GM10248 (cell line): ENCODE results near the gene PLAAT2.
"Not testable (repeated sequence)": the region's sequence is repeated elsewhere in the genome, so short reads cannot be mapped to it uniquely, and the experiment has no call there.

Experiments
- CTCF ChIA-PET: fragments of 300-600 bp; sonication (Branson Sonifier 250); formaldehyde crosslinking; extraction: SDS; loops from one replicate; lab custom pipeline; 2021; ENCODE audit warnings: antibody characterized with exemption; lab: Yijun Ruan, JAX
- POLR2A ChIA-PET: fragments of 350-650 bp; sonication (Branson Sonifier 250); formaldehyde crosslinking; extraction: SDS; loops from one replicate; lab custom pipeline; 2020; ENCODE audit warnings: antibody characterized with exemption; lab: Yijun Ruan, JAX
- DNase-seq: peaks from one replicate; pipeline ENCODE4 v3.0.0; 2012; ENCODE audit errors: extremely low spot score
- CTCF ChIP-seq: IDR thresholded peaks from 2 replicates; pipeline ENCODE4 v1.5.1; 2012; ENCODE audit warnings: mild to moderate bottlenecking, low read depth; ENCODE audit errors: extremely low read depth, missing control alignments, control extremely low read depth

The PLAAT2 gene

DNA sequence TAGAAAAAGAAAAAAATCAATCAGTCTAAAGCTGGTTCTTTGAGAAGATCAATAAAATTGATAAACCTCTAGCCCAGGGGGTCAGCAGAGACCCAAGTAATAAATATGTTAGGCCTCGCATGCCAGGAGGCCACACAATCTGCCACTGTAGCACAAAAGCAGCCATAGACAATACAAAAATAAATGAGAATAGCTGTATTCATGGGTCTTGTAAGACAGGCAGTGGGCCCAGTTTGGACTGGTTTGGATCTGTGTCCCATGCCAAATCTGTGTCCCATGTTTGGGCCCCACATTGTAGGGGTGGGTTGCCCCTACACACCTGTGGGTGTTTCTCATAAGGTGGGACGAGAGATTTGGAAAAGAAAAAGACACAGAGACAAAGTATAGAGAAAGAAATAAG is 33.2 kb downstream of the PLAAT2 start:
- ChIA-PET POLR2A (no interaction called here), CTCF (interaction anchor here (1.0 to 1.5 kb wide), 3 partner anchors 9 to 51 kb away, joined by 3 to 6 read pairs (median 3); no protein-coding TSS in a partner anchor)
- no peak for DNase-seq

GRCh38 chr11:63529373-63529772 is 33.8 kb downstream of the PLAAT2 start:
- POLR2A ChIA-PET, DNase-seq: not testable (repeated sequence)
- CTCF ChIA-PET: interaction anchor here (1.0 to 1.5 kb wide), 4 partner anchors 9 to 109 kb away, joined by 3 to 6 read pairs (median 3); no protein-coding TSS in a partner anchor

More for the DNA sequence above, 33.2 kb downstream of the PLAAT2 start:
- TF ChIP-seq CTCF: no peak

DNA sequence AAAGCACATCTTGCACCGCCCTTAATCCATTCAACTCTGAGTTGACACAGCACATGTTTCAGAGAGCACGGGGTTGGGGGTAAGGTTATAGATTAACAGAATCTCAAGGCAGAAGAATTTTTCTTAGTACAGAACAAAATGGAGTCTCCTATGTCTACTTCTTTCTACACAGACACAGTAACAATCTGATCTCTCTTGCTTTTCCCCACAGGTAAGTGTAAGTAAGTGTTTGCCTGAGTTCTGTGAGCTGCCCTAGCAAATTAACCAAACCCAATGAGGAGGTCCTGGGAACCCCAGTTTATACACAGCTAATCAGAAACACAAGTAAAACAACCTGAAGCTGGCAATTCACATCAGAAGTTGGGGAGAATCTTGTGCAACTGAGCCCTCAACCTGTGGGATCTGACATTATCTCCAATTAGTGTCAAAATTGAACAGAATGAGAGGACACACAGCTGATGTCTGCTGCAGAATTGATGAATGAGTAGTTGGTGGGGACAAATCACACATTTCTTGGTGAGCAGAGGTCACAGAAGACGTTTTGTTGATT is 34.4 kb downstream of the PLAAT2 start:
- POLR2A ChIA-PET, DNase-seq: not testable (repeated sequence)
- CTCF ChIA-PET: interaction anchor here (1.0 to 1.5 kb wide), 3 partner anchors 21 to 109 kb away, joined by 3 to 6 read pairs (median 3); no protein-coding TSS in a partner anchor

DNA sequence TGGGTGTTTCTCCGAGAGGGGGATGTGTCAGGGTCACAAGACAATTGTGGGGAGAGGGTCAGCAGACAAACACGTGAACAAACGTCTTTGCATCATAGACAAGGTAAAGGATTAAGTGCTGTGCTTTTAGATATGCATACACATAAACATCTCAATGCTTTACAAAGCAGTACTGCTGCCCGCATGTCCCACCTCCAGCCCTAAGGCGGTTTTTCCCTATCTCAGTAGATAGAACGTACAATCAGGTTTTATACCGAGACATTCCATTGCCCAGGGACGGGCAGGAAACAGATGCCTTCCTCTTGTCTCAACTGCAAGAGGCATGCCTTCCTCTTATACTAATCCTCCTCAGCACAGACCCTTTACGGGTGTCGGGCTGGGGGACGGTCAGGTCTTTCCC is 35.0 kb downstream of the PLAAT2 start:
- DNase-seq, POLR2A ChIA-PET, CTCF ChIA-PET: not testable (repeated sequence)

DNA sequence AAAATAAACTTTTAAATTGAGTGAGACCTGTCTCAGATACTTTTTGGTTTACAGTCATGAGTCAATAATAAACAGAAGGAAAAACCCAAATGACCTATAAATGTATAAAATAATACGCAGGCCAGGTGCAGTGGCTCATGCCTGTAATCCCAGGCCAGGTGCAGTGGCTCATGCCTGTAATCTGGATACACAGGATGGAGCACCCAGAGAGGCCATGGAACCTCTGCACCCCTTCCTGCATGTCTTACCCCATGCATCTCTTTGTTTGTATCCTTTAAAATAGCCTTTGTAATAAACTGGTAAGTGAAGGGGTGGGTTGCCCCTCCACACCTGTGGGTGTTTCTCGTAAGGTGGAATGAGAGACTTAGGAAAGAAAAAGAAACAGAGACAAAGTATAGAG is 35.5 kb downstream of the PLAAT2 start:
- TF ChIP-seq CTCF: no peak
- no peak for DNase-seq
- ChIA-PET CTCF (no interaction called here), POLR2A (no interaction called here)

GRCh38 chr11:63523151-63523550 is 40.0 kb downstream of the PLAAT2 start:
- ChIA-PET POLR2A (no interaction called here), CTCF (interaction anchor here (1.5 to 2.1 kb wide), 2 partner anchors 44 to 148 kb away, joined by 3 to 7 read pairs; partner anchors contain the start of gene ATL3)
- DNase-seq: no peak
- no peak for TF ChIP-seq CTCF

- no peak for TF ChIP-seq CTCF
- DNase-seq: no peak
- POLR2A ChIA-PET: no interaction called here
- CTCF ChIA-PET: interaction anchor here (1.2 kb wide), 1 partner anchor 43 kb away, joined by 4 read pairs; no protein-coding TSS in a partner anchor
Measured at GRCh38 chr11:63521896-63522295, 41.3 kb downstream of the PLAAT2 start.

DNA sequence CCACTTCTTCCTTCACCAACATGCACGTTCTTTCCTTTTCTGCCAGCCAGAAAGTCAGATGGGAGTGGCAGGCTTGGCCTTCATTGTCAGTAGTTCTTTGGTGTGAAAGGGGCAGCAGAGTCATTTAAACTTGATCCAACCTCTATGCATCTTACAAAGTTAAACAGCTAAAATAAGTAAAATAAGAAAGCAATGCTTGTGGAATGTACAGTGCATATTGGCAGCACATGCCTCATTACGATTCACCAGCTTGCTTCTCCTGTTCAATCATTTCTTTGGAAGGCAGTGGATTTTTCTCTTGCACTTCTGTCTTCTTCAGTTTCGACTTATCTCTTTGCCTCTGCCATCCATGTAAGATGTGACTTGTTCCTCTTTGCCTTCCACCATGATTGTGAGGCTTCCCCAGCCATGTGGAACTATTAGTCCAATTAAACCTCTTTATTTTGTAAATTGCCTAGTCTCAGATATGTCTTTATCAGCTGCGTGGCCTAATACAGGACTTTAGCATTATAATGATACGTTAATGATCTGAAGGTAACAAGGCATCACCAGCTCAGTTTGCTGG is 42.5 kb downstream of the PLAAT2 start:
- no peak for DNase-seq
- TF ChIP-seq CTCF: no peak
- CTCF ChIA-PET: interaction anchor here (1.2 to 1.3 kb wide), 4 partner anchors 10 to 41 kb away, joined by 3 to 4 read pairs (median 3); no protein-coding TSS in a partner anchor
- POLR2A ChIA-PET: no interaction called here
